Neural cell (in vitro differentiated cells): Measurements from ENCODE around the gene PDF.
A peak's percentile ranks its signal among the peaks of the same experiment; 100 is the strongest.

Experiments
- CTCF ChIP-seq: fragments of 450-650 bp; IDR thresholded peaks from 2 replicates; pipeline ENCODE4 v1.5.1; 2014; ENCODE audit warnings: antibody characterized with exemption, mild to moderate bottlenecking, moderate library complexity; ENCODE audit not compliant: poor library complexity, severe bottlenecking
- EP300 ChIP-seq: fragments of 450-650 bp; conservative IDR thresholded peaks from 2 replicates; pipeline ENCODE4 v1.6.1; 2014; ENCODE audit warnings: antibody characterized with exemption, mild to moderate bottlenecking, moderate library complexity; ENCODE audit not compliant: poor library complexity, severe bottlenecking
- EZH2 ChIP-seq: fragments of 200-600, 300-800 bp; shearing (Covaris generic), sonication (generic); IDR thresholded peaks from 2 replicates; pipeline ENCODE4 v1.6.1; 2014; ENCODE audit warnings: antibody characterized with exemption, low read length, borderline replicate concordance, mild to moderate bottlenecking; ENCODE audit not compliant: insufficient read depth, poor library complexity, severe bottlenecking
- POLR2AphosphoS5 ChIP-seq: IDR thresholded peaks from 2 replicates; pipeline ENCODE4 v1.6.1; 2012
- RAD21 ChIP-seq: fragments of 450-650 bp; conservative IDR thresholded peaks from 2 replicates; pipeline ENCODE4 v1.6.1; 2014; ENCODE audit warnings: antibody characterized with exemption, mild to moderate bottlenecking, moderate library complexity
- REST ChIP-seq: IDR thresholded peaks from 2 replicates; pipeline ENCODE4 v1.6.1; 2012; ENCODE audit warnings: borderline replicate concordance
- SMC3 ChIP-seq: fragments of 450-650 bp; conservative IDR thresholded peaks from 2 replicates; pipeline ENCODE4 v1.6.1; 2014; ENCODE audit warnings: antibody characterized with exemption, mild to moderate bottlenecking, moderate library complexity; ENCODE audit not compliant: poor library complexity
- TAF1 ChIP-seq: IDR thresholded peaks from 2 replicates; pipeline ENCODE4 v1.6.1; 2012; ENCODE audit warnings: low read depth

- TF ChIP-seq CTCF (no peak), REST (no peak), EP300 (no peak), POLR2AphosphoS5 (peak; percentile 5), EZH2 (no peak), TAF1 (no peak), RAD21 (no peak), SMC3 (no peak)
Measured at GRCh38 chr16:69329369-69330285, 761 bp downstream of the PDF start.
